Measurements from ENCODE around the gene SLC25A42.

SLC25A42 gene

GRCh38 chr19:19050731-19051130, 13.1 kb upstream of the SLC25A42 start:
- in situ Hi-C loops (cut with MboI; ENCODE audit: low sequenced_read_pairs): no loop called here

- in situ Hi-C loops (cut with MboI; ENCODE audit: low sequenced_read_pairs): no loop called here
Observed at GRCh38 chr19:19051478-19052213, 12.1 kb upstream of the SLC25A42 start.

- in situ Hi-C loops (cut with MboI; ENCODE audit: low sequenced_read_pairs): no loop called here
Observed at GRCh38 chr19:19052921-19053320, 10.9 kb upstream of the SLC25A42 start.

- in situ Hi-C loops (cut with MboI; ENCODE audit: low sequenced_read_pairs): no loop called here
Observed at GRCh38 chr19:19053508-19054314, 10.1 kb upstream of the SLC25A42 start.

- in situ Hi-C loops (cut with MboI; ENCODE audit: low sequenced_read_pairs): no loop called here
Observed at GRCh38 chr19:19054315-19054938, 9.4 kb upstream of the SLC25A42 start.

GRCh38 chr19:19054939-19055440, 8.8 kb upstream of the SLC25A42 start:
- in situ Hi-C loops (cut with MboI; ENCODE audit: low sequenced_read_pairs): no loop called here

GRCh38 chr19:19055701-19056100, 8.1 kb upstream of the SLC25A42 start:
- in situ Hi-C loops (cut with MboI; ENCODE audit: low sequenced_read_pairs): no loop called here

- in situ Hi-C loops (cut with MboI; ENCODE audit: low sequenced_read_pairs): no loop called here
Observed at GRCh38 chr19:19056636-19057275, 7.0 kb upstream of the SLC25A42 start.

- in situ Hi-C loops (cut with MboI; ENCODE audit: low sequenced_read_pairs): no loop called here
Observed at GRCh38 chr19:19057317-19057716, 6.5 kb upstream of the SLC25A42 start.

GRCh38 chr19:19057720-19058119, 6.1 kb upstream of the SLC25A42 start:
- in situ Hi-C loops (cut with MboI; ENCODE audit: low sequenced_read_pairs): no loop called here

GRCh38 chr19:19059018-19059836, 4.6 kb upstream of the SLC25A42 start:
- in situ Hi-C loops (cut with MboI; ENCODE audit: low sequenced_read_pairs): no loop called here

GRCh38 chr19:19059837-19060611, 3.8 kb upstream of the SLC25A42 start:
- in situ Hi-C loops (cut with MboI; ENCODE audit: low sequenced_read_pairs): no loop called here

- in situ Hi-C loops (cut with MboI; ENCODE audit: low sequenced_read_pairs): no loop called here
Observed at GRCh38 chr19:19061506-19061905, 2.3 kb upstream of the SLC25A42 start.

- in situ Hi-C loops (cut with MboI; ENCODE audit: low sequenced_read_pairs): no loop called here
Observed at GRCh38 chr19:19062454-19063182, 1.2 kb upstream of the SLC25A42 start.

GRCh38 chr19:19064098-19064722, 416 bp downstream of the SLC25A42 start:
- in situ Hi-C loops (cut with MboI; ENCODE audit: low sequenced_read_pairs): no loop called here

GRCh38 chr19:19064811-19065745, 1.3 kb downstream of the SLC25A42 start:
- in situ Hi-C loops (cut with MboI; ENCODE audit: low sequenced_read_pairs): no loop called here

Measured in HL-60/S4 treated with phorbol 12-myristate 13-acetate at 8.2 ng/mL for 4 days and 3 days (cell line).